OCI-LY7 (cell line): ENCODE results near the gene TTC23L. TPM values are rescaled to one million over a fixed set of nuclear protein-coding genes. Genes with fewer than 3 reads are reported as not detected.

Source experiments
- BruUV-seq: library from RNA; stranded (reverse); fragments of 400-500 nt; replicated peaks from 2 replicates; lab custom pipeline; 2021; lab: Mats Ljungman, UMichigan
- CTCF ChIA-PET: fragments of 300-600 bp; sonication (Branson Sonifier 250); formaldehyde crosslinking; loops from one replicate; lab custom pipeline; 2022; ENCODE audit warnings: antibody characterized with exemption; ENCODE audit not compliant: unreplicated experiment; lab: Charles Lee
- POLR2A ChIA-PET: fragments of 300-600 bp; sonication (Branson Sonifier 250); formaldehyde crosslinking; loops from one replicate; lab custom pipeline; 2022; ENCODE audit warnings: antibody characterized with exemption; lab: Charles Lee
- DNase-seq: peaks from one replicate; pipeline ENCODE4 v3.0.0-alpha.2; 2015; ENCODE audit warnings: low spot score
- H2AFZ ChIP-seq: fragments of 200-600 bp; sonication (generic), shearing (Covaris generic); 2 replicates; pipeline ENCODE4 v1.6.1; 2014; ENCODE audit warnings: mild to moderate bottlenecking, antibody characterized with exemption, low read length, moderate library complexity
- H3K27ac ChIP-seq: fragments of 200-600 bp; sonication (generic); 2 replicates; pipeline ENCODE4 v1.5.1; 2014; ENCODE audit warnings: mixed run types, low read depth, mild to moderate bottlenecking, moderate library complexity, low read length, inconsistent platforms; ENCODE audit not compliant: poor library complexity, severe bottlenecking
- H3K36me3 ChIP-seq: fragments of 200-600 bp; sonication (generic); 2 replicates; pipeline ENCODE4 v1.6.1; 2014; ENCODE audit warnings: mild to moderate bottlenecking, antibody characterized with exemption, low read length, moderate library complexity, mixed read lengths; ENCODE audit not compliant: insufficient read depth
- H3K4me1 ChIP-seq: fragments of 200-600 bp; sonication (generic); 2 replicates; pipeline ENCODE4 v1.5.1; 2014; ENCODE audit warnings: mild to moderate bottlenecking, low read length; ENCODE audit not compliant: insufficient read depth, poor library complexity, severe bottlenecking
- H3K4me2 ChIP-seq: fragments of 200-600 bp; sonication (generic); 2 replicates; pipeline ENCODE4 v1.6.1; 2014; ENCODE audit warnings: mild to moderate bottlenecking, low read length
- H3K4me3 ChIP-seq: fragments of 200-600 bp; sonication (generic); 2 replicates; pipeline ENCODE4 v1.5.1; 2014; ENCODE audit warnings: mild to moderate bottlenecking, low read depth, low read length; ENCODE audit not compliant: poor library complexity, severe bottlenecking
- H3K79me2 ChIP-seq: fragments of 200-600 bp; sonication (generic); 2 replicates; pipeline ENCODE4 v1.6.1; 2016; ENCODE audit warnings: low read depth, mild to moderate bottlenecking, low read length, moderate library complexity, mixed read lengths; ENCODE audit not compliant: insufficient read depth
- H3K9me2 ChIP-seq: fragments of 200-600 bp; sonication (generic); 2 replicates; pipeline ENCODE4 v1.6.1; 2016; ENCODE audit warnings: mild to moderate bottlenecking, low read length, mixed read lengths; ENCODE audit not compliant: insufficient read depth
- H3K9me3 ChIP-seq: fragments of 200-600 bp; sonication (generic); 2 replicates; pipeline ENCODE4 v1.6.1; 2014; ENCODE audit warnings: mild to moderate bottlenecking, mixed run types, low read length, mixed read lengths
- H4K20me1 ChIP-seq: fragments of 200-600 bp; sonication (generic); 2 replicates; pipeline ENCODE4 v1.6.1; 2014; ENCODE audit warnings: mild to moderate bottlenecking, antibody characterized with exemption, low read length, moderate library complexity, mixed read lengths; ENCODE audit not compliant: insufficient read depth
- EZH2phosphoT487 ChIP-seq: fragments of 200-600 bp; sonication (generic); IDR thresholded peaks from 2 replicates; pipeline ENCODE4 v1.6.1; 2018; ENCODE audit warnings: low read depth, borderline replicate concordance, mild to moderate bottlenecking, mixed run types, antibody characterized with exemption, low read length, moderate library complexity, mixed read lengths
- intact Hi-C: fragments of 100-400 bp; cut with micrococcal nuclease; formaldehyde crosslinking; loops from one replicate; pipeline ENCODE4 v1.10.0; 2022; ENCODE audit not compliant: unreplicated experiment
- total RNA-seq, 2 experiments: library from RNA; depleted of rRNA in 1 of 2; stranded (reverse); fragments of >200 nt in 1 of 2; shearing (Covaris generic) in 1 of 2; gene quantifications; 2 replicates each; pipeline ENCODE4 v1.2.3, GENCODE V29; 2014 to 2022
- TF ChIP-seq, protein P1 (sequence below): fragments of 200-600 bp; sonication (generic); conservative IDR thresholded peaks from 2 replicates; pipeline ENCODE4 v1.5.1; 2014; ENCODE audit warnings: mild to moderate bottlenecking, antibody characterized with exemption, low read length, moderate library complexity, mixed read lengths

Gene TTC23L
- total RNA-seq, 2 experiments from 2014 or later: 0.06 to 1.4 TPM

- no TSS peak for BruUV-seq
- Histone ChIP-seq H3K9me3 (no peaks in the 10 kb centered on the region), H3K4me3 (no peak overlapping the region), H3K36me3 (no peaks in the 10 kb centered on the region), H3K79me2 (no peaks in the 10 kb centered on the region), H2AFZ (no peak overlapping the region), H4K20me1 (no peaks in the 10 kb centered on the region), H3K4me1 (peaks cover 9% of the 10 kb centered on the region), H3K9me2 (no peaks in the 10 kb centered on the region), H3K4me2 (no peak overlapping the region), H3K27ac (no peak overlapping the region)
- ChIA-PET POLR2A (interaction anchor here (0.6 to 1.3 kb wide), 4 partner anchors 9 to 705 kb away, joined by 3 to 4 read pairs (median 3); partner anchors contain the start of gene TTC23L), CTCF (no interaction called here)
- no peak for DNase-seq
- intact Hi-C loops: no loop called here
- TF ChIP-seq, protein P1, sequence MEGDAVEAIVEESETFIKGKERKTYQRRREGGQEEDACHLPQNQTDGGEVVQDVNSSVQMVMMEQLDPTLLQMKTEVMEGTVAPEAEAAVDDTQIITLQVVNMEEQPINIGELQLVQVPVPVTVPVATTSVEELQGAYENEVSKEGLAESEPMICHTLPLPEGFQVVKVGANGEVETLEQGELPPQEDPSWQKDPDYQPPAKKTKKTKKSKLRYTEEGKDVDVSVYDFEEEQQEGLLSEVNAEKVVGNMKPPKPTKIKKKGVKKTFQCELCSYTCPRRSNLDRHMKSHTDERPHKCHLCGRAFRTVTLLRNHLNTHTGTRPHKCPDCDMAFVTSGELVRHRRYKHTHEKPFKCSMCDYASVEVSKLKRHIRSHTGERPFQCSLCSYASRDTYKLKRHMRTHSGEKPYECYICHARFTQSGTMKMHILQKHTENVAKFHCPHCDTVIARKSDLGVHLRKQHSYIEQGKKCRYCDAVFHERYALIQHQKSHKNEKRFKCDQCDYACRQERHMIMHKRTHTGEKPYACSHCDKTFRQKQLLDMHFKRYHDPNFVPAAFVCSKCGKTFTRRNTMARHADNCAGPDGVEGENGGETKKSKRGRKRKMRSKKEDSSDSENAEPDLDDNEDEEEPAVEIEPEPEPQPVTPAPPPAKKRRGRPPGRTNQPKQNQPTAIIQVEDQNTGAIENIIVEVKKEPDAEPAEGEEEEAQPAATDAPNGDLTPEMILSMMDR: no peak
- no peak for TF ChIP-seq EZH2phosphoT487
Measured at GRCh38 chr5:34818717-34819116, 20.2 kb upstream of the TTC23L start.

DNA sequence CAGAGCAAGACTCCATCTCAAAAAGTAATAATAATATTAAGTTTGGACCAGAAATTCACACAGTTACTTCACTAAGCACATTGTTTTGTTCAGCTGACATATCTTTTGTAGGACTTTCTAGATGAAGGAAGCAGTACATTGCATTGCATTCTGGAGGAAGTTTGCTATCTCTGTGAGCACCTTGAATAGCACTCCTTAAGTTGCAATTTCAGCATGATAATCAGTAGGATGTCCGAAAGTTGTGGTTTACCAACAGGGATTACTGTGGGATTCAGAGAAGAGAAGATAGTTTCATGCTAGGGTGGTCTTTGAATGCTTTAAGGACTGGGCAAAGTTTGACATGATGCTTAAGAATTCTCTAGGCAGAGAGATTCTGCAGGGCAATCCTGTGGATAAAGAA lies 18.4 kb upstream of the TTC23L start:
- DNase-seq: no peak
- no TSS peak for BruUV-seq
- no peaks in the 10 kb centered on the region for H3K9me2 ChIP-seq

More for the DNA sequence above, 18.4 kb upstream of the TTC23L start:
- ChIA-PET POLR2A (interaction anchor here (1.1 kb wide), 1 partner anchor 126 kb away, joined by 3 read pairs; no protein-coding TSS in a partner anchor), CTCF (no interaction called here)
- H3K36me3 ChIP-seq: no peaks in the 10 kb centered on the region
- no peak overlapping the region for H2AFZ ChIP-seq
- H3K4me2 ChIP-seq: no peak overlapping the region
- no peak overlapping the region for H3K4me3 ChIP-seq
- H4K20me1 ChIP-seq: no peaks in the 10 kb centered on the region
- intact Hi-C loops: no loop called here
- H3K9me3 ChIP-seq: no peaks in the 10 kb centered on the region
- no peaks in the 10 kb centered on the region for H3K79me2 ChIP-seq
- peaks cover 17% of the 10 kb centered on the region for H3K4me1 ChIP-seq
- no peak for TF ChIP-seq EZH2phosphoT487
- TF ChIP-seq, protein P1: no peak
- no peak overlapping the region for H3K27ac ChIP-seq
